NT2/D1 (cell line): ENCODE measurements around the gene SEMA3F.
A peak's percentile ranks its signal among the peaks of the same experiment; 100 is the strongest.

ENCODE experiments used
- DNase-seq: peaks from one replicate; pipeline ENCODE4 v3.0.0-alpha.2; 2011; ENCODE audit warnings: low read depth, low spot score
- H3K27me3 ChIP-seq: 2 replicates; pipeline ENCODE4 v1.6.0; 2011; ENCODE audit warnings: mild to moderate bottlenecking; ENCODE audit not compliant: insufficient read length, insufficient read depth
- H3K36me3 ChIP-seq: 2 replicates; pipeline ENCODE4 v1.6.1; 2011; ENCODE audit warnings: mild to moderate bottlenecking, low read length, mixed read lengths; ENCODE audit not compliant: insufficient read depth, insufficient read length
- H3K4me1 ChIP-seq: 2 replicates; pipeline ENCODE4 v1.5.1; 2011; ENCODE audit not compliant: insufficient read depth, insufficient read length
- H3K4me3 ChIP-seq: 2 replicates; pipeline ENCODE4 v1.5.1; 2011; ENCODE audit warnings: low read depth; ENCODE audit not compliant: insufficient read length
- H3K9ac ChIP-seq: 2 replicates; pipeline ENCODE4 v1.6.0; 2011; ENCODE audit warnings: low read depth; ENCODE audit not compliant: insufficient read length
- H3K9me3 ChIP-seq: 2 replicates; pipeline ENCODE4 v1.5.1; 2011; ENCODE audit warnings: mild to moderate bottlenecking, low read length; ENCODE audit not compliant: insufficient read depth
- SUZ12 ChIP-seq: IDR thresholded peaks from 2 replicates; pipeline ENCODE4 v1.6.1; 2011; ENCODE audit not compliant: insufficient read length, insufficient read depth; ENCODE audit errors: extremely low read depth
- YY1 ChIP-seq: IDR thresholded peaks from 2 replicates; pipeline ENCODE4 v1.6.1; 2011; ENCODE audit not compliant: insufficient read length, insufficient read depth
- ZNF274 ChIP-seq: IDR thresholded peaks from 2 replicates; pipeline ENCODE4 v1.6.1; 2011; ENCODE audit warnings: mild to moderate bottlenecking, low read depth, low read length

The SEMA3F gene

DNA sequence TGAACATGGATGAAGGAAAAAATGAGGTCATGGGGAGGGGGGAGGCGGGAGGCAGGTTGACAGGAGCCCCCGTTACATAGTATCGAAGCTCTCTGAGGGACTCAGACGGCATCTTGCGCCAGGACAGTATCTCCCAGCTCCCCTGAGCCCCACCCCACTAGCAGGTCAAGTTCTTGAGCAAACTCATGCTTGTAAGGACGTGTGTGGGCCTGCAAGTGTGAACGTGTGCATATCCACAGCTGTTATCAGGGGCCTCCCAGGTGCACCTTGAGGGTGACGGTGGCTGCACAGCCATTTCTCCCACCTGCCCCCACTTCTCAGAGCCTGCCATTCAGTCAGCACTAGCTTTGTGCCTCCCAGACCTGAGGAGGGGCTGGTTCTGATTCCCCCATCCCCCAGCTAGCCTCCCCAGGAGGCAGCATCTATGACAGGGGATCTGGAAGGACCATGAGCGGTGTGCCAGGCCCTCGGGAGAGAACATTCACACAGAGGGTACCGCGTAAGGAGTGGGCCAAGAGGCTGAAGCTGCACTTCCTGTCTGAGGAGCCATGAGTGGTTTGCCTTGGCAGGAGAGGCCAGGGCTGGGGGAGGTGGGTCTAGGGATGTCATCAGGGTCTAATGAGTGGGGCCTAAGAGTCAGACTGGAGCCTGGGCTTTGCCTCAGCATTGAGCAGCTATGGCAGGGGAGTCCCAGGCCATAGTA lies 2.9 kb downstream of the SEMA3F start:
- Histone ChIP-seq H3K4me3 (no peak overlapping the region), H3K9ac (peak overlapping the region; percentile 34), H3K9me3 (no peaks in the 10 kb centered on the region), H3K27me3 (peaks cover 22% of the 10 kb centered on the region), H3K4me1 (peaks cover 36% of the 10 kb centered on the region), H3K36me3 (peaks cover 29% of the 10 kb centered on the region)
- DNase-seq = no peak
- no peak for TF ChIP-seq YY1
- TF ChIP-seq ZNF274 = no peak
- TF ChIP-seq SUZ12 = no peak

DNA sequence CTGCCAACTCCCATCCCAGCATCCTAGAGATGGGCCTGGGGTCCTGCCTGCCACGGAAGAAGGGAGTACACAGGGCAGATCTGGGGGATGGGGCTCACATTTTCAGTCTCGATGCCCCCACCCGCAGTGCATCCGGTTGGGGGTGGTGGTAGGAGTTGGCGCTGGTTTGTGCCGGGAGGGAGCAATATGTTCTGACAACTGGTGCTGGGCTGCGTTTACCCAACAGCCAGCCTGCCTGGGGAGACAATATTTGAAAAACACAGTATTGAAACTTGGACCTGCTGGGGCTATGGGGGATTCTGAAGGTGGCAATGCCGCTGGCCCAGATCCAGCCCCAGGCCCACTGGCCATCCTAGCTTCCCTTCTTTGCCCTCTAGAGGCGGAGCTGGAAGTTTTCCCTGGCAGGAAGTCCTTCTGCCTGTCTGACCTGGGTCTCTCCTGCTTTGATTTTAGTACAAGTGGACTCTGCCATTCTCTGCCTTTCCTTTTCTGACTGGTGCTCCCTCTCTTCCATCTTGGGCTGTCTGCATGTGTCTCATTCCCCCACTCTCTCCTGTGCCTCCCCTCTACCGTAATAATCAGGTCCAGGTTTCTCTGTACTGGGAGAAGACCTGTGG lies 3.5 kb downstream of the SEMA3F start:
- H3K36me3 ChIP-seq = peaks cover 34% of the 10 kb centered on the region
- H3K4me1 ChIP-seq = peaks cover 36% of the 10 kb centered on the region
- TF ChIP-seq ZNF274 (no peak), SUZ12 (no peak), YY1 (no peak)
- no peak overlapping the region for H3K4me3 ChIP-seq
- no peaks in the 10 kb centered on the region for H3K9me3 ChIP-seq
- peak overlapping the region; percentile 34 for H3K9ac ChIP-seq
- no peak for DNase-seq
- H3K27me3 ChIP-seq = peaks cover 16% of the 10 kb centered on the region

DNA sequence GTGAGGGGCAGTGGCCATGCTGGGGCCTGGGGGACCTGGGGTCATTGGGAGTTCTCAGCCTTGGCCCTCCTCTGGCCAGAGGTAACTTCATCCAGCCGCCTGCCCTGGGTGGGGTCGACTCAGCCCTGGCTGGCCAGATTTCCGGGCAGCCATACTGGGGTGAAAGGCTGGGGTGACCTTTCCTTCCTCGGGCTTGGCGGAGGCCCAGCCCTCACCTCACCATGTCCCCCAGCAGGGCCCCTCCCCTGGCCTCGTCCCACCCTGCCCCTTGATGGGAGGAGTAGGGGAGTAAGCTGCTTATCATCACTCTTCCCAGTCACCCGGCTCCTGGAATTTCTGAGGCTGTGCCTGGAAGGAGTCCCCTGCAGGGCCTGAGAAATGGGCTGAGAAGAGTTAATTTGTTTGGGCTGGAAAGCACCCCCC lies 5.4 kb downstream of the SEMA3F start:
- peaks cover 42% of the 10 kb centered on the region for H3K36me3 ChIP-seq
- H3K27me3 ChIP-seq = peaks cover 4% of the 10 kb centered on the region
- H3K4me1 ChIP-seq = peaks cover 41% of the 10 kb centered on the region
- no peak overlapping the region for H3K9ac ChIP-seq
- no peak overlapping the region for H3K4me3 ChIP-seq
- no peak for DNase-seq
- no peaks in the 10 kb centered on the region for H3K9me3 ChIP-seq
- no peak for TF ChIP-seq YY1
- no peak for TF ChIP-seq ZNF274
- TF ChIP-seq SUZ12 = no peak

DNA sequence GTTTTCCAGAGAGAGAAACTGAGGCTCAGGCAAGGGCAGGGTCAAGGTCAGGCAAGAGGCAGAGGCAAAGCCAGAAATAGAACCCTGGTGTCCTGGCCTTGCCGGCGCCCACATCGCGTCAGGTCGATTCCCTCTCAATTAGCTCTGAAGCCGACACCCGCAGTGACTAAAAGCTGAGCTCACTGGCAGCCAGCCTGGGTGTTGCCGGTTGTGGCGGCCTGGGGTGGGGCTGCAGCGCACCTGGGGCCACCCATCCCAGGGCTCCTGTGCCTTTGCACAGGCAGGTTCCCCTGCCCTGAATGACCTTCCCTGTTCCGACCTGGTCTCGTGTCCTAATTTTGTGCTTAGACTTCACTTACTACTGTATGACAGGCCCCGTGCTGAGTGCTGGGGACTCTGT lies 6.2 kb downstream of the SEMA3F start:
- DNase-seq = no peak
- peaks cover 43% of the 10 kb centered on the region for H3K4me1 ChIP-seq
- H3K9ac ChIP-seq = no peak overlapping the region
- no peaks in the 10 kb centered on the region for H3K27me3 ChIP-seq
- no peak overlapping the region for H3K4me3 ChIP-seq
- no peaks in the 10 kb centered on the region for H3K9me3 ChIP-seq
- H3K36me3 ChIP-seq = peaks cover 42% of the 10 kb centered on the region
- TF ChIP-seq ZNF274 (no peak), SUZ12 (no peak), YY1 (no peak)

DNA sequence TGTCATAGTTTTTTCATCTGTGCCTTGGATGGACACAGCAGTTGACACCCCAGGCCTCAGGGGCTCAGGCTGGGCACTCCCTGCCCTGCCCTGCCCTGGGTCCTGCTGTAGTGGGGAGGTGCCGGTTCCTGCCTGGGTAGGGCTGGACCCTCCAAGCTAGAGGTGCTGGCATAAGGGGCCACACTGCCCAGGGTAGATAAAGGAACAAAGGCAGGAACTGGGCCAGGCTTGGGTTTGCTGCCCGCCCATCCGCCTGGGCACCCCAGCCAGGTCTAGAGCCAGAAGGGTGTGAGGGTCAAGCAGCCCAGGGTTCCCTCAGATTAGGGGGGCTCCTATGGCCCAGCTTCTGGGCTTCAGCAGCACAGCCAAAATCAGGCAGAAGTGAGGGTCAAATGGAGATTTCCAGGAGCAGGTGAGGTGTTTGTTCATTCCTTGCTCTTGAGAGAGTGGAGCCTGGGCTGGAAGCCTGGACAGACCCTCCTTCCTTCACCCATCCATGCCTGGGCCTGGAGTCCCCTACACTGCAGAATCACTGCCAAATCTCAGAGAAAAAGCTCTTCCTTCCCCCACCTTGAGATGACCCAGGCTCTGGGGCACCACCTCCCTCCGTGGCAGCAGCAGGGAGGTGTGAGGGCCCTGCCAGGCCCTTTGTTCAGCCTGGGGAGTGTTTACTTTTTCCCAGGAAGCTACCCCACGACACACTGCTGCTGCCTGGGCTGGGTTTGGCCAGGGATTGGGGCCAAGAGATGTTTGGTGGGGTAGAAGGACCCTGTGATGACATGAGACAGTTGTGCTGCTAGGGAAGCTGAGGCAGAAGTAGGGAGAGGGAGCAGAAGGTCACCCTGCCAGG lies 7.1 kb downstream of the SEMA3F start:
- H3K9me3 ChIP-seq = no peaks in the 10 kb centered on the region
- no peak overlapping the region for H3K4me3 ChIP-seq
- no peaks in the 10 kb centered on the region for H3K27me3 ChIP-seq
- TF ChIP-seq YY1 (no peak), ZNF274 (no peak), SUZ12 (no peak)
- peaks cover 44% of the 10 kb centered on the region for H3K4me1 ChIP-seq
- DNase-seq = no peak
- peaks cover 42% of the 10 kb centered on the region for H3K36me3 ChIP-seq
- H3K9ac ChIP-seq = peak overlapping the region; percentile 22

DNA sequence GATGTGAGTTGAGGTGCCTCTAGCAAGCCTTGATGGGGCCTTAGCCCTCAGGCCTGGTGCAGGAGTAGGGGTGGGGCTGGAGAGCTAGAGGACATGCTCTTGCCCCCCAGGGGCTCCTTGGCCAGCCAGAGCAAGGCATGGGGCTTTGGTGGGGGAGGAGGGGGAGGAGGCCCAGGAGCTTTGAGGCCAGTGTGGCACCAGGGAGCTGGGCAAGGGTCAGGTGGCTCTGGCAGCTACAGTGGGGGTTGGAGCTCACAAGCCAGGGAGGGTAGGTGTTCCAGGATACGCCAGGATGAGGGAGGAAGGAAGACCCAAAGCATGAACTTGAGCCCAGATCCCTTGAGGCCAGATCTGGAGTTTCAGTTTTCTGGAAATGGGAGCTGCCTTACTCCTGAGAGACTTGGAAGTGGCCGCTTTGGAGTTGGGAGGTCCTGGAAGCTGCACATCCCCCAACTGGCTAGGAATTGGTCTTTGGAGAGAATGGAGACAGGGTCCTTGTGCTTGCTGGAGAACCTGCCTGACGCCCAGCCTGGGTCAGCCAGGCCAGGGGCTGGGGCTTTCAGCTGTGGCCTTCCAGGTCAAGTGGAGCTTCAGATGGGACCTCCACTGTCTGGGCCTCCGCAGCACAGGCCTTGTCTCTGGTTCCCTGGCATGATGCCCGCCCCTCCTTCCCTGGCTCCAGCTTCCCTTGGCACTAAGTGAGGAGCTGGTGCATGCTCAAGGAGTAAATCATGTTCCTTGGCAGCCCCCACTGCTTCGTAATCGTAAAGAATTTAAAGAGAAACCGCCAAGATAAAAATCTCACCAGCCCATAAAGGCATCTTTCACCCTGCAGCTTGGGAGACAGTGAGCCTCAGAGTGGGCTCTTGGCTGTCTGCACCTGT lies 8.7 kb downstream of the SEMA3F start:
- no peak overlapping the region for H3K9ac ChIP-seq
- no peaks in the 10 kb centered on the region for H3K27me3 ChIP-seq
- H3K4me1 ChIP-seq = peaks cover 31% of the 10 kb centered on the region
- no peak overlapping the region for H3K4me3 ChIP-seq
- TF ChIP-seq ZNF274 = no peak
- H3K36me3 ChIP-seq = peaks cover 42% of the 10 kb centered on the region
- no peak for DNase-seq
- no peaks in the 10 kb centered on the region for H3K9me3 ChIP-seq
